ENCODE measurements around the gene KIF12.

KIF12 gene

DNA sequence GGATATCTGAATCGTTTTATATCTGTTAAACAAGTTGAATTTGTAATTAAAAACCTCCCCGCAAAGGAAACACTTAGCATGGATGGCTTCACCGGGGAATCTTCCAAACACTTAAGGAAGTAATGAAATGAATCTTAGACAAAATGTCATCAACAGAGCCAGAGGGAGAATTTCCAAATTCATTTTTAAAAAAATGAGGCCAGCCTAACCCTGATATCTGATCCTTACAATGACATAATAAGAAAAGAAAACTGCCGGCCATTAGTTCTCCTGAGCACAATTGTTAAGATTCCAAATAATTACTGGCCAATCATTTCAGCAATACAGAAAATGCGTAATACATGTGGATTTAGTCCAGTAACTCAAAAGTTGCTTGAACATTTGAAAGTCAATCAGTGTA is 6.1 kb upstream of the KIF12 start:
- no peak for FAIRE-seq

DNA sequence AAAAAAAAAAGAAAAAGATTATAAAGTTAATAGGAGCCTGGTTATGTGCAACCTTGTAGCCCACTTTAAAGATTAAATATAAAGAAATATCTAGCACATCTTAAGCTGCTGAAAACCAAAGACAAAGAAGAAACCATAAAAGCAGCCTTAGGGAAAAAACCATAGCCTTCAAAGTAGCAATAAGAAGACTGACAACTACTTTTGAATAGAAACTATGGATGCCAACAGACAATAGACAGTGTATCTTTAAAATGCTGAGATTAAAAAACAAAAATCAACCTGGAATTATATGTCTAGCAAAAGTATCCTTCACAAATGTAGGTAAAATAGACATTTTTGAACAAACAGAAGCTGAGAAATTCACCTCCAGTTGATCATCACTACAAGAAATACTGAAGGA is 3.4 kb upstream of the KIF12 start:
- no peak for FAIRE-seq

DNA sequence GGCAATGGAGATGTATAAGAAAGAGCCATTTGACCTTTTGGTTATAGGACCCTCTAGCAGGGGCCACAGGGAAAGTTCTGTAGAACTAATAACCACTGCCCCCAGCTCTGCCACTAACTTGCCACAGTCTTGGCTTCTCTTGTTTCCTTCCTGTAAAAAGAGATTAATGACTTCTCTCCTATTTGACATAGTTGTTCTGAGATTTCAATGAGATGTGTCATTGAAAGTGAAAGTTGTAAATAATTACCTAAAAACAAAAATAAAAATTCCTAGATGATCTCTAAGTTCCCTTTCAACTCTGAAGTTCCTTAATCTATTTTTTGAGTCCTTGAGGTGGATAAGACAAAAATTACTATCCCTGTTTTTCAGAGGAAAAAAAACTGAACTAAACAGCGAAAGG is 1.4 kb upstream of the KIF12 start:
- peak; percentile 6 for FAIRE-seq

DNA sequence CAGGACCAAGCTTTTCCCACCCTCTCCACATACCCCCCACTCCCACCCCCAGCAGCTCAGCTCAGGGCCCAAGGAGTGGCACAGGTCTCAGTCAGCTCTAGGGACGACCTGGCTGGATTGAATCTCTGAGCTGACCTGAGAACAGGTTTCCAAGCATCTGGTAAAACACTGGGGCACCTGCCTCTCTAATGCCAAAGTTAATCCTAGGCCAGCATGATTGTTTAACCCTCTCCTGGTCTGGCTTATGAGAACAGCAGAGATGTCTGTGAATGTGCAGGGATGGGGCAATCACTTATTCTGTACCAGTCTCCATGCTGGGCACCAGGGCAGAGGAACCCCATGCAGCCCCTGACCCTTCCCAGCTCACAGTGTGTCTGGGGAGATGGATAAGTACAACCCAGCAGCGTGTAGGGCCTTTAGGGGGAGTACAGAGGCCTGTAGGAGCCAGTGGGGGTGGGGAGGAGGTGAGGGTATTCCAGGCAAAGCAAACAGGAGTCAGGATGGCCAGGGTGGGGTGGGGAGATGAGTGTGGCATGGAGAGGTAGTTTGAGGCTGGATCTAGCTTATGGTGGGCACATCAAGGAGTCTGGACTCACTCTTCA is 678 bp upstream of the KIF12 start:
- no peak for FAIRE-seq

DNA sequence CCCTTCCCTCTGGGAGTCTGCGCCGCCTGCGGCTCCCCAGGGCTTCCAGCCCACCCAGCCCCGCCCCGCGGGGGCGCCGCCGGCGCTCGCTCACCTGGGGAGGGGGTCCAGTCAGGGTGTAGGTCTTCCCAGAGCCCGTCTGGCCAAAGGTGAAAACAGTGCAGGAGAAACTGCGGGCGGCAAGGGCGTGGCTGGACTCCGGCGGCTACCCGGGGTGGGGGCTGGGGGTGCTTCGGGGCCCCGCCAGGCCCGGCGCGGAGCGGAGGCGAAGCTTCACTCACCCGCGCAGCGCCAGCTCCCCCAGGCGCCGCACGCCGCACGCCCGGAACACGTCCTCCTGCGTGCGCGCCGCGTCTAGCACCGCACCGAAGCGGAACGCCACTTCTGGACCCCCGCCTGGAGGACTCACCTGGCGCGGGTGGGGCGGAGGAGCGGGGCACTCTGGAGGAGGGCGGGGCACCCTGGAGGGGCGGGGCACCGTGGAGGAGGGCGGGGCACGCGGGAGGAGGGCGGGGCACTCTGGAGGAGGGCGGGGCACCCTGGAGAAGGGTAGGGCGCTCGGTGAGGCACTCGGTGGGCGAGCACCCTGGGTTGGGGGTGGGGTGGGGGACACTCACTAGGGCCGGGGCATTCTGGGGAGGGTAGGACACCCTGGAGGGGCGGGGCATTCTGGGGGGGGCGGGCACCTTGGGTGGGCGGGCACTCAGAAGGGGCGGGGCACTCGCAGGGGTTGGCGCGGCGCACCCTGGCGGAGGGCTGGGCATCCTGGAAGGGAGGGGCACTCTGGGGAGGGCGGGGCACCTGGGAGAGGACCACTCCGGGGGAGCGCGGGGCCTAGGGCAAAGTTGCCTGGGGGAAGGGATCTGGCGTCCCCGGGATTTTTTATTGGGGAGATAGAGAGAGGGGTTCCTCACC is 814 bp downstream of the KIF12 start:
- FAIRE-seq = no peak

DNA sequence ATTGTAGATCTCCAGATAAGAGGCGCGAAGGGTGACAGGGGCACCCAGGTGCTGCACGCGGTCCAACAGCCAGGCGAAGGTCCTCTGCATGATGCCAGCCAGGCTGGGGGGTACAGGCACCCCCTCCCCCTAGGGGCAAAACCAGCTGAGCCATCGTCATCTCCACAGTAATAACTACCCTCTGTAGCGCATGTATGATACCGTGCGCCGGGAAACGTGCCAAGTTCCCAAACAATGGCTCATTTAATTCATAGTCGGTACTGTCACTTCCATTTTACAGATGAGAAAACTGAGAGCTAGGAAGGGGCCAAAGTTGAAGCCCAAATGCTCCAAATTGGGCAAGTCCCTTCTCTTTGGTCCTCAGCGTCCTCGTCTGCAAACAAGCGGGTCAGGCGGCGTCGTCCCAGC is 1.5 kb downstream of the KIF12 start:
- no peak for FAIRE-seq

DNA sequence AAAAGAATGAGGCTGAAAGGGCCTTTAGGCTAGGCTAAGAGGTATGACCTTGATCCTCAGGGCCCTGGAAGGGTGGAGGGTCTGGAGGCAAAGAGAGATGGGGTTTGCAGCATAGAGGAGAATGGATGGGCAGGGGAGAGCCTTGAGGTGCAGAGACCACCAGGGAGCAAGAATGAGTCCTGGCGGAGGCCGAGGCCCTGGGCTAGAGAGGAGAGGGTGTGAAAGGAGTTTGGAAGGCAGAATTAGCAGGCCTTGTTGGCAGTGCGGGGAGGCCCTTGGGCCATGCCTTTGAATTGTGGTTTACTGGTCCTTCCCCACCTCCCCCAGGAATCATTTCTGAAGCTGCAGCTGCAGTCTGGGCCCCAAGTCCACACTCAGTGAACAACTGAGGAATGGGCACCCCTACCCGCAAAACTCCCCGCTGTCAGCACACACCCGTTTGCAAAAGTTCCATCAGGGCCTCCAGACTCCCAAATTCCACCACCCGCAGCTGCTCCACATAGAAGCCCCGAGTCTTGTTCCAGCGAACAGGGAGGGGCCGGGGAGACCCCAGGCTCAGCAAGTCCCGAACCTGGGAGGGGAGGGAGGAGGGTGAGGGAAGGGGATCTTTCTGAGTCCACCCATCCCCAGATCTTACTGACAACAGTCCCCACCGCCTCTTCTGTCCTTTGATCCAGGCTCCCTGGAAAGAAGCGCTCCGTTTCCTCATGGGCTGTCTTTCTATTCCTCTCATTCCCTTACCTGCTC is 2.1 kb downstream of the KIF12 start:
- FAIRE-seq = no peak

DNA sequence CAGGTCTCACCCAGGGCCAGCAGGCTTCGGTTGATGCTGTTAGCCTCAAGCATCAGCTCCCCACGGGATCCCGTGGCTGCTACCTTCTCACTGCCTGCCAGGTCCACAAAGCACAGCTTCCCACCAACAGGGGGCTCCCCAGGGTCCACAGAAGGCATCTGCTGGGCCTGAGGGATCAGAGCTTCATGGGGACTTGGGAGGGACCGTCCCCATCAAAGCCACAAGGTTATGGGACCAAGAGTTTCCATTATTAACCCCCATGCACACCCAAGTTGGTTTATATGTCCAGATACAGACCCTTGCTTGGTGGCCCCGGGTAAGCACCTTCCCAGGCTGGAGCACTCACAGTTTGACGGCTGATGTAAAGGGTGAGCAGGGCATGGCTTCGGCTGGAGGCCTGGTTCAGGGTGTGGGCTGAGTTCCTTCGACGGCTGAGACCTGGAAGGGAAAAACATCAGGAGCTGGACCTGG is 3.0 kb downstream of the KIF12 start:
- no peak for FAIRE-seq

DNA sequence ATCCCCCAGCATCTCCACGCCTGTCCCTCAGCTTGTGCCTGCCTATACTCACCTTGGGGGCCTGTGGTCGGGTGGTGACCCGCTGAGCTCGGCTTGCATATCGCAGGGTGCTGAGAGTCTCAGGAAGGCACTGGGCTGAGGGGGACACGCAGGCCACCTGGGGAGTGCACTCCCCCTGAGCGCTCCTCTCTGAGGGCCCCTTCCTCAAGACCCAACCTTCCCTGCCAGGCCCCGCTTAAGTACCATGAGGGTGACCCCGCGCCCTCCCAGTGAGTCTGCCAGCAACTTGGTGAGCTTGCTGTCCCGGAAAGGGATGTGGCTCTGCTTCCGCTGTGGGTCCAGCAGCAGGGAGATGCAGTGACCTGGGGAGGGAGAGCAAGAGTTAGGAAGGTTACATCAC is 4.1 kb downstream of the KIF12 start:
- FAIRE-seq = no peak

DNA sequence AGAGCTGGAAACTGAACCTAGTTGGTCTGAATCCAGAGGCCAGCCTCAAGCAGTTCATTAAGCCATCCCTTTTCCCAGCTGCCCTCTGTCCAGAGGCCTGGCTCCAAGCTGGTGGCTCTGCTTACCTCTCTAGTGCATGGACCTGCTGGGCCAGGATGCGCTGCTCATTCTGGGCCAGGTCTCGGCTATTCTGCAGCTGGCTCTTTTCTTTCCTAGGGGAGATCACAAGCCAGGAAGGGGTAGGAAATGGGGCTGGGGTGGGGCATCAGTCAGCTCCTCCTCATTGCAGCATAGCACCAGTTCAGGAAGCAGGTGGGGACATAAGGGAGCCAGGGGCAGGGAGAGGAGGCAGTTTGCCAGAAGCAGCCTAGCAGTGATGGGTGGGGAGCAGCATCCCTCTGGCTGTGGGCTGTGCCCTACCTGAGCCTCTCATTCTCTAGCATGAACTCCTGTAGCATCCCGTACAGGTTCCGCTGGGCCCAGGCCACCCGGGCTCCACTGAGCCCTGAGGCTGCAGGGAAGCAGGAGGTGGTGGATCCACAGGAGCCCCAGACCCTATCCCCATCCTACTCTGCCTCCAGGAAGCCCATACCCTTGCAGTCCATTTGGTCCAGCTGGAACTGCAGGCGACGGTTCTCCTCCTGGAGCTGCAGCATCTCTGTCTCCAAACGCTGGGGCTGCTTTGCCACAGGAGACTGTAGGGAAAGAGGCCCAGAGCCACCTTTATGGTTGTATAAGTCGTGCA is 5.2 kb downstream of the KIF12 start:
- no peak for FAIRE-seq

DNA sequence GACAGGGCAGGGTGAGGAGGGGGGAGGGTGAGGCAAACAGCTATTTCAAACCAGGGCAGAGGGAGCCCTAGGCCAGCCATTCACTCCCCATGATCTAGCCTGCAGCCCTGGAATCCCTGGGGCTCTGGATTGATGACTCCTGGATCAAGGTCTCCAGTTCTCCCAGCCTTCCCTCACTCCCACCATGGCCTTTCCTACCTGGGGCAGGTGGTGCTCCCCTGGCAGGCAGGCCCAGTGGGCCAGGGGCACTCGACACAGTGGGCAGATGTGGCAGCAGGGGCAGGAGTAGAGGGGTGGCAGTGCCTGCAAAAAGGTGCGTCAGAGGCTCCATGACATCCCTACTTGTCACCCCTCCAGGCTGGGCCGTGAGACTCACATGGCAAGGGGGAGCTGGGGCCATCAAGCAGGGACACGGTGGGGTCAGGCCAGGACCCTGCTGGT is 6.0 kb downstream of the KIF12 start:
- no peak for FAIRE-seq

DNA sequence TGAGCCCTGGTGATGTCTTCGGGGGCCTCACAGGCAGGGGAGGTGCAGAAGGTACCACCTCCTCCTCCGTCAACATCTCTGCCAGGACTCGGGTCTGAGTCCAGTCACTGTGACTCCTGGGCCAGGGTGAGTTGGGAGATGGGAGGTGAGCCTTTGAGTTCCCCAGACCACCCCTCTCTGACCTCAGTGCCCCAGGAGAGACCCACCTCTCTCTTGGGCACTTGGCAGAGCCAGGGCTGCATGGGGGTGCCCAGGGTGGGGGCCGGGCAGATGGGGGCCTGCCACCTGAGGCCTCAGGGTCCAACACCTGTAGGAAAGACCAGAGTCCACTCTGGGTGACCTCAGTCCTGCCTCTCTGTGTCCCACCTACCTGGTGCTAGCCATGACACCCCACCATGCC is 6.8 kb downstream of the KIF12 start:
- FAIRE-seq = no peak

DNA sequence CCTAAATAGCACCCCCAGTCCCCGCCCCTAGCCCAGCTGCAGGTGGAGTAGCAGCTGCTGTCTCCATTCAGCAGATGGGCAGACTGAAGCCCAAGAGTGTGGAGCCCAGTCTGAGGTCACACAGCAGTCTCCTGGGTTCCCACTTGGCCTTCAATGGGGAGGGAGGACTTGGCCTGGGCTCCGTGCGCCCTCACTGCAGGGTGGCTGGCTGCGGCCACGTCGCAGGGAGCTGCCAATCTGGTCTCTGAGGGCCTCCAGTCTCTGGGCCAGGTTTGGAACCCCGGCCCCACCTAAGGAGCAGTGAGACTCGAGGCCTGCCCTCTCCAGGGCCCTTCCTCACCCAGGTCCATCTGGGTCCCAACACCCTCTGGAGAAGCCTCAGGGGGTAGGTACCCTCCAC is 7.4 kb downstream of the KIF12 start:
- no peak for FAIRE-seq

DNA sequence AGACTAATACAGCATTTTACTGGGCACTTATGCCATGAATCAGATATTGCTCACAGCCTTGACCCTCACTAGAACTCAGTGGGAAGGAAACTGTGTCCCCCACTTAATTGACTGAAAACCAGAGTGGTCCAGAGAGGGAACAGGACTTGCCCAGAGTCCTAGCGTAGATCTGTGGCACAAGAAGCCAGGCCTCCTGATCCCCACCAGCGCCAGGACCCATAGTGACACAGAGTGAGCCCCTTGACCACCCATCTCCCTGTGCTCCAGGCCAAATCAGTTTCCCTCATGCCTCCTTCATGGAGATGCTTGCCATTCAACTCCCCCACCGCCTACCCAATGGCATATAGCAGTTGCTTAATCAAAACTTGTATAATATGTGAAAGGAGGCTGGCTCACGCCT is 8.3 kb downstream of the KIF12 start:
- FAIRE-seq = no peak

DNA sequence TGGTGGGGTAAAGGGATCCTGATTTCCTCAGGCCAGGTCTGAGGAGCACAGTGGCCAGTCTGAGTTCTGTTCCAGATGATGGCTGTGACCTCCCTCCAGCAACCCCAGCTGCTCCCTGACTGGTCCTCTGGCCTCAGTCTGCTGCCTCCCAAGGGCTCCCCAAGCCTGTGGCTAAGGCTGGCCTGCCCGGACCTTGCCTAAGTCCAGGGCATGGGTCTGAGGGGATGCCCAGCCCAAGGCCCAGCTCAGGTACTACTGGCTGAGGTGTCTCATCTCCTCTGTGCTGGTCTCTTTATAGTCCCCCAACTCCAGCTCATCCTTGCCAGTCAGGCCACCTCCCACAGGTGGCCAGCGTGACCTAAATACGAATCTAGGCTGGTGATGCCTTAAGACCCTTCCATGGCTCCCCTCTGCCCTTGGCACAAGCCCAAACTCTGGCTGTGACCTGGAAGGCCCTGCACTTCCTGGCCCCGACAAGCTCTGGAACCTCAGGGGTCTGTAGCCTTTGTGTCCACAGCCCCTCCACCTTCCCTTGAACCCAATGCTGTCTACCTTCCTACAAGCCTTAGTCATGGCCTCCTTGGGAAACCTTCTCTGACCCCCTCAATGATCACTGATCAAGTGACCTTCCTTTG is 9.8 kb downstream of the KIF12 start:
- FAIRE-seq = no peak

DNA sequence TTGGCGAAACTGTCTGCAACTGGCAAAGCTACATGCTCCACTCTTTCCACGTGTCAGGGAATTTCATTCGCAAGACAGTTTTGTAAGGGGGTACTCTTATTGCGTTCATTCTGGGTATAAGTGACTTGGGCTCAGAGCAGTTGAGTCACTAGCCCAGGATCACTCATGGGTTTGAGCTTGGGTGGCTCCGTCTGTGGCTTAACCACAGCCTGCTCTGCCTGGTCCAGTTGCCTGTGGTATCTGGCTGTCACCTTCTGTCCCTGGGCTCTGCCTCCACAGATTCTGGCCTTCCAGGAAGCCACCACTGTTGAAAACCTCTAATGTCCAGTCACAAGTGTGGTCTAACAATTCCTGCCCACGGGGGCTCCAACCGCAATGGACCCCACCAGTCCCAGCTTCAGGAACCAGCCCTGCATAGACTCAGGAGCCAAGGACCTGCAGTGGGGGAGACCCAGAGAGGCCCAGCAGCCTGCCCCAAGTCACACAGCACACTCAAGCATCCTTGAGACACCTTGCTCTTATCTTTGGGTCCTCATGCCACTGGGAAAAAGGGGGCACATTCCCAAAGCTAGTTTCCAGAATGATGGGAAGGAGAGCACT is 10.4 kb downstream of the KIF12 start:
- no peak for FAIRE-seq

DNA sequence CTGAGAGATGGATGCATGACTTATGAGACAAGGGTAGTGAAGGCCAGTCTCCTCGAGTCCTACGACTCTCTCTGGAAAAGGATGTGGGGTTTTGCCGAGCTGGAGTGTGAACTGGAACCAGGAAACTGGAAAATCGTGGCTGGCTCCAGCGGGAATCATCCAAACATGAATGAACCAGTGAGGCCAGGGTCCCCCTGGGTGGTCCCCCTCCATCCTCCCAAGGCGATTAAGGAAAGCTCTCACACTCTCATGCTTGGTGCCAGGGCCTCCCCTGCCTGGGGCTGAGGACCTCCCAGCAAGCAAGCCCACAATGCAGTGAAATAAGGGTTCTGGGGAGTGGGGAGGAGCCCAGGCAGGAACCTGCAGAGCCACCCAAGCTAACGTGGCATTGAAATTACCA is 11.4 kb downstream of the KIF12 start:
- FAIRE-seq = no peak

DNA sequence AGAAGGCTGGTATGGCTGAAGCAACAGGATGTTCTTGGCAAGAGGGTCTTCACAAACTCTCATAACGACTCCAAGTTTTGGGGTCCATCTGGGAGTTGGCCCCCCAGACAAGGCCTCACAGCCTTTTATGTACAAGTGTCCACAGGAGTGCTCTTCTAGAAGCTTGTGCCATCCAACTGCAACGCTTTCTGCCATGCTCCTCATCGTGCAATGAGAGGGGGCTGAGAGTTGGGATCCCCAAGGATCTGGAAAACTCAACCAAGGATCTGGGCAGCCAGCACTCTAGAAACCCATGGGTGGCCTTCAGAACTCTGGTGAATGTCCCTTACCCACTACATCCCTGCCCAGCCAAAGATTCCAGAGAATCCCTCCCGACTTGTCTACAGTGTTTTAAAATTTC is 12.5 kb downstream of the KIF12 start:
- no peak for FAIRE-seq

DNA sequence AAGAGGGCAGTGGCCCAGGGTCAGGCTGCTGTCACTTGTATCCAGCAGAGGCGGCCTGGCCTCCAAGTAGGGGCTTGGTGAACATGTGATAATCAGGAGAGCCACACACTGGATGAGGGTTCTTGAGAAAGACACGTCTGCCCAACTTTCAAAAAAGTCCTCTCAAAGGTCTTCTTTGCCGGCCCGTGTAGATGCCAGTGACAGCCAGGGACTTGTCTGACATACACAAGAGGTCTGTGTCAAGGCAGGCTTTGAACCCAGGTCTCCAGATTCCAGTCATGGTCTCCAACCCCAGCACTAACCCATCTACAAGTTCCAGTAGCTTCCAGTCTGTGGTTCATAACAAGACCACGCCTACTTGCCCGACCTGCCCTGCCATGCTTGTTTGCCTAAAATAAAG is 13.1 kb downstream of the KIF12 start:
- FAIRE-seq = no peak

DNA sequence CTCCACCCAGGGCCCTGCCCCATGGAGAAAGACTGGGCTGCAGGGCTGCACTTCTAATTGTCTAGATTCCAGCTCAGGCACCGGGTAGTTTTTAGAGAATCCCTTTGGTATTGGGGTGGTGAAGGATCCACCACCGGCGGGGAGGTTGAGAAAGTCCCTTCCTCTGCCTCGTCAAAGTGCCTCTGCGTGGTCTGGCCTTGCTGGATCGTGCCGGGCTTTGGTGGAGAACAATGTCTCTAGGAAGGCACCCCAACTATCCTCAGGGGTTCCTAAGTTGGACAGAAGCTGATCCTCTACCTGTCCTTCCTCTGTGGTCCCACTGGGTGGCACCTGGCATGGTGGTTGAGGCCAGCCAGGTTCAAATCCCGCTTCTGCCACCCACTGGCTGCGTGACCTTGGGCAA is 13.7 kb downstream of the KIF12 start:
- no peak for FAIRE-seq

DNA sequence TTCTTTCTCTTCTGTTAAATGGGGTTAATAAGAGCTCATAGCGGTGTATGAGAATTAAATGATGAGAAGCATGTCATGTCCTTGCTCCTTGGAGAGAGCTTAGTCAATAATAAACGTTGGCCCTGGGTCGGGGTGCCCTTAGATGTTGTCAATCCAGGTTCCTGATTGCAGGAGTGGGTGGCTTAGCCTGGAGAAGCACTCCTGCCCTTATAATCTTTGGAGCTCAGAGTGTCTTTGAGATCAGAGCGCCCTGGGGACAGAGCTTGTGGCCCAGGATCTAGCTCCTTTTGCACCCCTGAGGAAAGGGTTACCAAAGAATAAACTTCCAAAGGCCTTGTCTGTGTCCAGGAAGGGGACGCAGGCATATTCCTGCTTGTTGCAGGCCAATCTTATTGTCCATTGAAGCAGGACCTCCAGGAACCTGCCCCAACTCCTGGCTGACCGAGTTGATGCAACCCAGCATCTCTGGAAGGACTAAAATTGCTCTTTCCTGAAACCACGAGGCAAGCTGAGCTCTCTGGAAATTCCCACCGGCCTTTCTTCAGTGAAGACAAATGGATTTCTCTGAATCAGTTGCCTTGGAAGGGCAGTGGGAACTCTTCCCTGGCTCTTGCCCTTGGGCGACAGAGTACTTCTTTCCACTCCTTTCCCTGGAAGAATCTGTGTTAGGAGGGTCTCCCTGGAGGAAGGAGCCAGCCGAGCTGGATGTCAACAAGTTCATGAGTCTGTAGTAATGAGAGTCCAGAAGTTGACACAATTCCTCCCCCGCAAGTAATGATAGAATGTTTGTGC is 14.6 kb downstream of the KIF12 start:
- FAIRE-seq = no peak

Data from G401.6 (cell line).